Natural killer cell (primary cell): ENCODE results near the gene CAPN11. TPM values are rescaled to one million over a fixed set of nuclear protein-coding genes. Genes with fewer than 3 reads are reported as not detected.

ENCODE experiments used
- ATAC-seq, 3 donors: fragments of 150-1000 bp in 2 of 3; fragments of 200-7000 bp in 1 of 3; cut with Tn5 transposase; 1 replicate in 1 of 3; 2 replicates in 2 of 3; pipeline ENCODE4 v1.10.0; 2021; ENCODE audit warnings: mild to moderate bottlenecking in 2 of 3, moderate library complexity in 2 of 3
- DNase-seq, 2 donors: peaks; one replicate each; pipeline versions ENCODE4 v3.0.0 to v3.0.0-alpha.2; 2013 to 2021; ENCODE audit warnings: mixed read lengths in 1 of 2
- H3K27ac ChIP-seq: one replicate; pipeline ENCODE4 v1.5.1; 2013; ENCODE audit warnings: mild to moderate bottlenecking, low read length
- H3K27me3 ChIP-seq: one replicate; pipeline ENCODE4 v1.6.1; 2013; ENCODE audit warnings: low read length; ENCODE audit not compliant: control insufficient read depth, insufficient read depth
- H3K36me3 ChIP-seq: one replicate; pipeline ENCODE4 v1.6.1; 2013; ENCODE audit warnings: low read length; ENCODE audit not compliant: control insufficient read depth, insufficient read depth
- H3K4me1 ChIP-seq: one replicate; pipeline ENCODE4 v1.6.1; 2013; ENCODE audit warnings: low read length; ENCODE audit not compliant: control insufficient read depth, insufficient read depth
- H3K4me3 ChIP-seq: one replicate; pipeline ENCODE4 v1.5.1; 2013; ENCODE audit warnings: low read length
- H3K9me3 ChIP-seq: one replicate; pipeline ENCODE4 v1.6.1; 2013; ENCODE audit warnings: low read length; ENCODE audit not compliant: control insufficient read depth, insufficient read depth
- H3K27ac Mint-ChIP-seq, 2 donors: one replicate each; pipeline ENCODE4 v1.8.0; 2022; ENCODE audit warnings: mild to moderate bottlenecking in 2 of 2, mixed read lengths in 2 of 2, moderate library complexity in 1 of 2
- H3K27me3 Mint-ChIP-seq, 2 donors: one replicate each; pipeline ENCODE4 v1.8.0; 2022; ENCODE audit warnings: low read depth in 2 of 2, mixed read lengths in 2 of 2
- H3K36me3 Mint-ChIP-seq: one replicate; pipeline ENCODE4 v1.8.0; 2022; ENCODE audit warnings: mixed read lengths
- H3K4me1 Mint-ChIP-seq, 2 donors: one replicate each; pipeline ENCODE4 v1.8.0; 2022; ENCODE audit warnings: mixed read lengths in 2 of 2
- H3K4me3 Mint-ChIP-seq: one replicate; pipeline ENCODE4 v1.8.0; 2022; ENCODE audit warnings: mild to moderate bottlenecking, moderate library complexity, mixed read lengths
- H3K9me3 Mint-ChIP-seq, 2 donors: one replicate each; pipeline ENCODE4 v1.8.0; 2022; ENCODE audit warnings: mixed read lengths in 2 of 2
- WGBS: methylation state at CpG from one replicate; pipeline ENCODE4 v1.1.7; 2013; ENCODE audit warnings: missing lambda C conversion rate; ENCODE audit not compliant: insufficient coverage; 5-methylcytosine and 5-hydroxymethylcytosine counted together
- intact Hi-C: fragments of 100-400 bp; cut with micrococcal nuclease; formaldehyde crosslinking; loops from one replicate; pipeline ENCODE4 v1.14.2; 2022
- total RNA-seq, 4 donors: library from RNA; stranded (reverse); fragments of 120-200 nt in 1 of 4; gene quantifications; one replicate each; pipeline versions ENCODE4 v1.2.3 to v1.2.4, GENCODE V29; 2013 to 2022
- TF ChIP-seq, protein P1 (sequence below): fragments of 200-600 bp; IDR thresholded peaks from one replicate; pipeline ENCODE4 v1.8.0; 2022; ENCODE audit warnings: antibody characterized with exemption

The CAPN11 gene
- total RNA-seq, 3 donors from 2014 or later (not counting 1 experiment from before 2014, with no cell fraction given): not detected

- intact Hi-C loops: loop anchor here (1.0 to 5.0 kb wide), 2 partner anchors 35 to 50 kb away; partner anchors contain the start of gene SLC35B2
- peaks cover 0 to 6% of the 10 kb centered on the region in 2 donors for H3K27me3 Mint-ChIP-seq
- WGBS: 23% methylated on average over 23 of the region's 26 CpGs
- Histone ChIP-seq H3K4me1 (peaks cover 33% of the 10 kb centered on the region), H3K27ac (no peak overlapping the region), H3K27me3 (no peaks in the 10 kb centered on the region), H3K4me3 (peak overlapping the region; percentile 38), H3K36me3 (no peaks in the 10 kb centered on the region), H3K9me3 (no peaks in the 10 kb centered on the region)
- DNase-seq (no peak), ATAC-seq (no peak)
- TF ChIP-seq, protein P1, sequence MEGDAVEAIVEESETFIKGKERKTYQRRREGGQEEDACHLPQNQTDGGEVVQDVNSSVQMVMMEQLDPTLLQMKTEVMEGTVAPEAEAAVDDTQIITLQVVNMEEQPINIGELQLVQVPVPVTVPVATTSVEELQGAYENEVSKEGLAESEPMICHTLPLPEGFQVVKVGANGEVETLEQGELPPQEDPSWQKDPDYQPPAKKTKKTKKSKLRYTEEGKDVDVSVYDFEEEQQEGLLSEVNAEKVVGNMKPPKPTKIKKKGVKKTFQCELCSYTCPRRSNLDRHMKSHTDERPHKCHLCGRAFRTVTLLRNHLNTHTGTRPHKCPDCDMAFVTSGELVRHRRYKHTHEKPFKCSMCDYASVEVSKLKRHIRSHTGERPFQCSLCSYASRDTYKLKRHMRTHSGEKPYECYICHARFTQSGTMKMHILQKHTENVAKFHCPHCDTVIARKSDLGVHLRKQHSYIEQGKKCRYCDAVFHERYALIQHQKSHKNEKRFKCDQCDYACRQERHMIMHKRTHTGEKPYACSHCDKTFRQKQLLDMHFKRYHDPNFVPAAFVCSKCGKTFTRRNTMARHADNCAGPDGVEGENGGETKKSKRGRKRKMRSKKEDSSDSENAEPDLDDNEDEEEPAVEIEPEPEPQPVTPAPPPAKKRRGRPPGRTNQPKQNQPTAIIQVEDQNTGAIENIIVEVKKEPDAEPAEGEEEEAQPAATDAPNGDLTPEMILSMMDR: no peak
- H3K27ac Mint-ChIP-seq: peak overlapping the region in 1 of 2 donors; percentile 81
- no peaks in the 10 kb centered on the region for H3K9me3 Mint-ChIP-seq
- peak overlapping the region; percentile 78 for H3K4me3 Mint-ChIP-seq
- H3K4me1 Mint-ChIP-seq: peaks cover 16 to 37% of the 10 kb centered on the region in 2 donors
- H3K36me3 Mint-ChIP-seq: no peaks in the 10 kb centered on the region
Measured at GRCh38 chr6:44222486-44223318, 64.1 kb downstream of the CAPN11 start.

GRCh38 chr6:44223319-44224028, 64.9 kb downstream of the CAPN11 start, which contains the start of gene SLC29A1:
Gene SLC29A1, plus strand, starts transcription at chr6:44223595. Its CDS starts 3,719 bp downstream, at chr6:44227314.
- H3K36me3 Mint-ChIP-seq: no peaks in the 10 kb centered on the region
- no peak within 1 kb of the TSS for H3K27ac ChIP-seq
- ATAC-seq (peak; percentile 82 to 87 (median 83)), DNase-seq (peak; percentile 72 to 90)
- H3K9me3 Mint-ChIP-seq: no peaks in the 10 kb centered on the region
- peaks cover 0 to 2% of the 10 kb centered on the region in 2 donors for H3K27me3 Mint-ChIP-seq
- H3K9me3 ChIP-seq: no peaks in the 10 kb centered on the region
- WGBS: under 1% methylated on average over 73 of the region's 73 CpGs
- intact Hi-C loops: loop anchor here (1.0 to 5.0 kb wide), 2 partner anchors 34 to 51 kb away; partner anchors contain the start of gene SLC35B2
- H3K4me3 Mint-ChIP-seq: peak within 1 kb of the TSS; percentile 78
- peak within 1 kb of the TSS; percentile 38 for H3K4me3 ChIP-seq
- TF ChIP-seq, protein P1: no peak
- H3K4me1 Mint-ChIP-seq: peaks cover 16 to 37% of the 10 kb centered on the region in 2 donors
- no peaks in the 10 kb centered on the region for H3K27me3 ChIP-seq
- peaks cover 33% of the 10 kb centered on the region for H3K4me1 ChIP-seq
- peak within 1 kb of the TSS in 1 of 2 donors; percentile 81 for H3K27ac Mint-ChIP-seq
- H3K36me3 ChIP-seq: no peaks in the 10 kb centered on the region

GRCh38 chr6:44224029-44224964, 65.7 kb downstream of the CAPN11 start:
- Histone ChIP-seq H3K9me3 (no peaks in the 10 kb centered on the region), H3K27ac (no peak overlapping the region), H3K4me1 (peaks cover 26% of the 10 kb centered on the region), H3K4me3 (peak overlapping the region; percentile 27), H3K36me3 (no peaks in the 10 kb centered on the region), H3K27me3 (no peaks in the 10 kb centered on the region)
- H3K36me3 Mint-ChIP-seq: no peaks in the 10 kb centered on the region
- peak overlapping the region in 1 of 2 donors; percentile 45 for H3K27ac Mint-ChIP-seq
- intact Hi-C loops: loop anchor here (5.0 kb wide), 1 partner anchor 52 kb away; no protein-coding TSS in a partner anchor
- DNase-seq (no peak), ATAC-seq (no peak)
- H3K4me3 Mint-ChIP-seq: peak overlapping the region; percentile 78
- whole genome bisulfite sequencing: 15% methylated on average over 16 of the region's 18 CpGs
- TF ChIP-seq, protein P1: no peak
- H3K9me3 Mint-ChIP-seq: no peaks in the 10 kb centered on the region
- H3K27me3 Mint-ChIP-seq: no peaks in the 10 kb centered on the region
- H3K4me1 Mint-ChIP-seq: peaks cover 16 to 33% of the 10 kb centered on the region in 2 donors
